ENCODE results near the gene ATG16L2. TPM values are rescaled to one million over a fixed set of nuclear protein-coding genes. Genes with fewer than 3 reads are reported as not detected.

The ATG16L2 gene
- total RNA-seq, 2 donors from 2014 or later = 43.5 to 51.3 TPM

- H3K4me1 ChIP-seq = peaks cover 7% of the 10 kb centered on the region
- H3K4me3 ChIP-seq = no peak overlapping the region
- H3K27ac ChIP-seq = no peak overlapping the region
- no peaks in the 10 kb centered on the region for H3K9me3 ChIP-seq
- no peak overlapping the region for H3K9ac ChIP-seq (ENCODE audit: low read depth in 2 of 2, low read length in 2 of 2)
- no peaks in the 10 kb centered on the region for H3K36me3 ChIP-seq
- no peak for DNase-seq
- H3K27me3 ChIP-seq = no peaks in the 10 kb centered on the region
- intact Hi-C loops (cut with DNase I) = no loop called here
- no peak for TF ChIP-seq CTCF (IDR thresholded peaks at IDR 0.05)
Measured at GRCh38 chr11:72769680-72770079, 44.5 kb upstream of the ATG16L2 start.

GRCh38 chr11:72770799-72771198 lies 43.4 kb upstream of the ATG16L2 start:
- Histone ChIP-seq H3K4me1 (peaks cover 10% of the 10 kb centered on the region), H3K27ac (no peak overlapping the region), H3K4me3 (no peak overlapping the region), H3K9me3 (no peaks in the 10 kb centered on the region), H3K27me3 (no peaks in the 10 kb centered on the region), H3K9ac (ENCODE audit: low read depth in 2 of 2, low read length in 2 of 2) (no peak overlapping the region), H3K36me3 (no peaks in the 10 kb centered on the region)
- no peak for TF ChIP-seq CTCF (IDR thresholded peaks at IDR 0.05)
- intact Hi-C loops (cut with DNase I) = no loop called here
- no peak for DNase-seq

GRCh38 chr11:72771507-72771906 lies 42.7 kb upstream of the ATG16L2 start:
- Histone ChIP-seq H3K27ac (no peak overlapping the region), H3K4me3 (no peak overlapping the region), H3K4me1 (peaks cover 16% of the 10 kb centered on the region), H3K27me3 (no peaks in the 10 kb centered on the region), H3K9ac (ENCODE audit: low read depth in 2 of 2, low read length in 2 of 2) (no peak overlapping the region), H3K9me3 (no peaks in the 10 kb centered on the region), H3K36me3 (no peaks in the 10 kb centered on the region)
- no peak for DNase-seq
- intact Hi-C loops (cut with DNase I) = no loop called here
- no peak for TF ChIP-seq CTCF (IDR thresholded peaks at IDR 0.05)

GRCh38 chr11:72772059-72772458 lies 42.2 kb upstream of the ATG16L2 start:
- no peak overlapping the region for H3K4me3 ChIP-seq
- no peak for TF ChIP-seq CTCF (IDR thresholded peaks at IDR 0.05)

GRCh38 chr11:72773291-72773690 lies 40.9 kb upstream of the ATG16L2 start:
- no peak for DNase-seq
- no peak overlapping the region for H3K9ac ChIP-seq (ENCODE audit: low read depth in 2 of 2, low read length in 2 of 2)
- H3K27ac ChIP-seq = no peak overlapping the region

More at GRCh38 chr11:72772059-72772458, 42.2 kb upstream of the ATG16L2 start:
- no peak overlapping the region for H3K27ac ChIP-seq
- H3K36me3 ChIP-seq = no peaks in the 10 kb centered on the region
- intact Hi-C loops (cut with DNase I) = no loop called here
- no peaks in the 10 kb centered on the region for H3K9me3 ChIP-seq
- DNase-seq = no peak
- H3K4me1 ChIP-seq = peaks cover 20% of the 10 kb centered on the region
- no peaks in the 10 kb centered on the region for H3K27me3 ChIP-seq
- no peak overlapping the region for H3K9ac ChIP-seq (ENCODE audit: low read depth in 2 of 2, low read length in 2 of 2)

More at GRCh38 chr11:72773291-72773690, 40.9 kb upstream of the ATG16L2 start:
- no peaks in the 10 kb centered on the region for H3K9me3 ChIP-seq
- H3K4me1 ChIP-seq = peaks cover 28% of the 10 kb centered on the region
- no peaks in the 10 kb centered on the region for H3K27me3 ChIP-seq
- H3K36me3 ChIP-seq = no peaks in the 10 kb centered on the region
- H3K4me3 ChIP-seq = no peak overlapping the region
- intact Hi-C loops (cut with DNase I) = no loop called here
- TF ChIP-seq CTCF (IDR thresholded peaks at IDR 0.05) = no peak

Measured in colonic mucosa (tissue), 4 donors.